Left renal cortex interstitium (tissue), 4 donors: ENCODE data around the gene UAP1L1. TPM values are rescaled to one million over a fixed set of nuclear protein-coding genes. Genes with fewer than 3 reads are reported as not detected.
"Not testable (repeated sequence)": the region's sequence is repeated elsewhere in the genome, so short reads cannot be mapped to it uniquely, and the experiment has no call there.

Experiments
- DNase-seq, 4 donors: peaks; one replicate each; pipeline ENCODE4 v3.0.0-alpha.2; 2013; ENCODE audit warnings: low read depth in 4 of 4, low spot score in 2 of 4, missing footprints in 1 of 4
- polyA plus RNA-seq, 4 donors: library from polyadenylated mRNA; unstranded; fragments of 120-200 nt; gene quantifications; one replicate each; pipeline ENCODE4 v1.2.1, GENCODE V29; 2013; ENCODE audit not compliant: insufficient read length in 4 of 4

Gene UAP1L1
- polyA plus RNA-seq, 4 donors = 4.2 to 7.4 (median 5.9) TPM

GRCh38 chr9:137111788-137112563, 34.7 kb downstream of the UAP1L1 start:
- DNase-seq = no peak

DNA sequence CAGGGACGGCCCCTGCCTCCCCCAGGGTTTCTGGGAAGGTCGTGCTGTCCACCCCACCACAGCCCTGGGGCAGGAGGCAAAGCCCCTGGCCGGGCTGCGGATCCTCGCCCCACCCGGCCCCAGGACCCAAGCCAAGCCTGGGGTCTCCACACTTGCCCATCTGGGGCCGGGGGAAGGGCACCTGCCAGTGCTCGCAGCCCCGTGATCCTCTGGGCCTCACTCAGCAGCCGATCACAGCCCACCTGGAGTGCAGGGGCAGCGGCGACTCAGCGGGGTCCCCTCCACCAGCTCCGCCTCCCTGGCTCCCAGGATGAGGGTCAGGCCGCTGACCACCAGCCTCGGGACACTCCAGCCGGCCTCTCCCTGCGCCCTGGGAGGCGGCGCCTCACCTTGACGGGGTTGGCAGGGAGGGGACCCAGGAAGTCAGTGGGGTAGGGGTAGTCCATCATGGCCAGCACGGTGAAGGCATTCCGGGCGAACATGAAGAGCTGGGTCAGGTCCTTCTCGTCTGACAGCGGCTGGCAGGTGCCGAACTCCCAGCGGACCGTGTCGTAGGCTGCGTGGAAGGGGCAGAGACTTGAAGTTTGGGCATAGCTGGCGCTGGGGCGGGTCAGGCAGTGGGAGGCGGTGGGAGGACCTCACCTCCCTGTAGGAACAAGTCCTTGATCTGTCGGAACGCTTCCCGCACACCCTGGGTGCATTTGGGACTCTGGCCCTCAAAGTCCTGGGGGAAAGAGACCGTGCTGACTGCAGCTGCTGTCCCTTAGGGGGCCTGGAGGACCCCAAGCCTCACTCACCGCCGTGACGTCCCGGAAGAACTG, 35.5 kb downstream of the UAP1L1 start:
- DNase-seq = no peak

- DNase-seq = no peak
These were observed 36.3 kb downstream of the UAP1L1 start for GRCh38 chr9:137113385-137114159.

- DNase-seq = no peak
These were observed 36.9 kb downstream of the UAP1L1 start for GRCh38 chr9:137114220-137114612.

DNA sequence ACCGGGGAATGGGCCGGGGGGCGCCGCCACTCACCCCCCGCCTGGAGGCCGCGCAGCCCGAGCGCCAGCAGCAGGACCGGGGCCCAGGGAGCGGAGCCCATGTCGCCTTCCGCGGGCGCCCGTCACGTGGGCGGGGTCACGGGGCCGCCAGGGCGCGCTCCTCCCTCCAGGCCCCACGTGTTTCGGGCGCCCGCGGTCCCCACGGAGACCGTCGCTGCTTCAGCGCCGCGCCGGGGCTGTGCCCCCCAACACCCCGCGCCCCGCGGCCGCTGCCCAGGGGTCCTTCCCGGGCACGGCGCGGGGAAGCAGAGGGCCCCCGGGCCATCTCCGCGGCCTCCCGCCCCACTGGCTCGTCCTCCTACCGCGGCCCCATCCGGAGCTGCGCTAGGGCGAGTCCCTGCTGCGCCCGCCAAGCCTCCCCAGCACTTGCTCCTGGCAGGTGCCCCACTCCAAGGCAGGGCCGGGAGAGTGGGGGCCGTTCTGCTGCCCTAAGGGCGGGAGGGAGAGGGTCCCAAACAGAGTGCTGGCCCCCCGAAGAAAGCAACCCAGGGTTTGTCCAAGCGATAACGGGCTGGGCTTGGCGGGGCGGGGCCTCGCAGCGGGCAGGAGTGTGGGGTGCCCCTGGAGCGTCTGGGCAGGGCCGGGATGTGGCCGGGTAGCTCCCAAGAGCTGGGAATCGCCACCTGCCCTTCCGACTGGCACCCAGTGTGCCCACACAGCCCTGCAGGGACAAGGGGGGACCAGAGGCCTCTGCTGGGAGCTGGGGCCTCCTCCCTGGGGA, 37.5 kb downstream of the UAP1L1 start, which contains the start of gene DPP7:
TSS of gene DPP7 (minus strand) at position 121 of the 781 bp plus-strand sequence. CDS start at position 101, 20 bp downstream.
- no peak for DNase-seq

DNA sequence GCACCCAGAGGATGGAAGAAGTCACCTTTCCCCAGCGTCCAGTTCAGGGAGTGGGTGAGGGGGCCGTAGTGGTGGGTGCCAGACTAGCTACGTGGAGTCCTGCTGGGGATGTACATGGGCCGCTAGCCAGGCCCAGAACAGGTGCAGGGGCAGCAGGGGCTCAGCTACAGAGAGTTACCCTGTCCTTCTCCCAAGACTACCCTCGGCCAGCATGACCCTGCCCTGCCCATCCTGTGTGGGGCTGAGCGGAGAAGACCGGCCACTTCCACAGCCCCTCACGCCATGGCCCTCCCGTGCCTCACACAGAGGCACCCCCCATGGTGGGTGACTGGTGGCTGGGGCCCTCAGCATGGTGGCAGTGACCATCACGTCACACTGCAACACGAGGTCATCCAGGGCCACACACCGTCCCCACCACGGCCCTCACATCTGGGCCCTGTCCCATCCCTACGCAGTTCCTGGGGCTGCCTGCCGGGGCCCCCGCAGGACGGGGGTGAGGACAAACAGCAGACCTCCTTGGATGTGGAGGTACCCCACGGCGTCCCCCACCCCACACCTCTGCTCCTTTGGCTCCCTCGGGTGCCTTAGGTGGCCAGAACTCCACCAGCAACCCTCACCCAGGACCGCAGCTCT, 38.2 kb downstream of the UAP1L1 start:
- DNase-seq = no peak

DNA sequence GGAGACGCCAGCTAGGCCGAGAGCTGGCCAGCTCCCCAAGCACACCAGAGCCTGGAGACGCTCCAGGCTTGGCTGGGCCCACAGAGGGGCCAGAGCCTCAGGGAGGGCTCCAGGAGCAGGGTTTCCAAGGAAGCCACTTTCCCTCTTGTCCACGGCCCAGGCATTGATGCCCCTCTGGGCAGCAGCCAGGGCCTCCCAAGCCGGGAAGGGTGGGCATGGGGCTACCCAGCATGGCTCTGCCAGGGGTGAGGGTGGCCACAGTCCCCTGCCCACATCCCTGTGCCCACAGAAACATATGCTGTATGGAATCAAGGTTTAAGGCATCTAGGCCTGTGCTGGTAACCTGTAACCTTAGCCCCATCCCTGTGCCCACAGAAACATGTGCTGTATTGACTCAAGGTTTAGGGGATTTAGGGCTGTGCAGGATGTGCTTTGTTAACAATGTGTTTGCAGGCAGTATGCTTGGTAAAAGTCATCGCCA, 38.8 kb downstream of the UAP1L1 start:
- no peak for DNase-seq

GRCh38 chr9:137116728-137117127, 39.4 kb downstream of the UAP1L1 start:
- no peak for DNase-seq

DNA sequence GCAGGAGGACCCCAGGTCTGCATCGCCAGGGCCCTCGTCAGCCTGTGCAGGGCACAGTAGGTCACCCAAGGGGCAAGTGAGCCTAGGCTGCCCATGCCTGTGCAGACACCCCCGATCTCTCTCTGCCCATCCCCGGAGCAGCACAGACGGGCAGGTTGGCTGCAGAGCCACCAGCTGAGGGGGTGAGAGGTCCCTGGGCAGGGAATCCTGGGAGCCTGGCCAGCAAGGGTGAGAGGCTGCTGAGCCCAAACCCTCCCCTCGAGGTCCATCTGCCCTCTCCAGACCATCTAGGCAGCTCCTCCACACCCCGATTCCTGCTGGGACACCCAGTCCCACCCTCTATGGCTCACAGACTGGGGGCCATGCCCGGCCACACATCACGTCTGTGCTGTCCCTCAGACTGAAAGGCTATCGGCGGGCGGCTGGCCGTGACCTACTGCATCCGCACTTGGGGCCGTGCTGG, 40.0 kb downstream of the UAP1L1 start:
- no peak for DNase-seq

- not testable (repeated sequence) for DNase-seq
These were observed 40.8 kb downstream of the UAP1L1 start for GRCh38 chr9:137118092-137118603.

DNA sequence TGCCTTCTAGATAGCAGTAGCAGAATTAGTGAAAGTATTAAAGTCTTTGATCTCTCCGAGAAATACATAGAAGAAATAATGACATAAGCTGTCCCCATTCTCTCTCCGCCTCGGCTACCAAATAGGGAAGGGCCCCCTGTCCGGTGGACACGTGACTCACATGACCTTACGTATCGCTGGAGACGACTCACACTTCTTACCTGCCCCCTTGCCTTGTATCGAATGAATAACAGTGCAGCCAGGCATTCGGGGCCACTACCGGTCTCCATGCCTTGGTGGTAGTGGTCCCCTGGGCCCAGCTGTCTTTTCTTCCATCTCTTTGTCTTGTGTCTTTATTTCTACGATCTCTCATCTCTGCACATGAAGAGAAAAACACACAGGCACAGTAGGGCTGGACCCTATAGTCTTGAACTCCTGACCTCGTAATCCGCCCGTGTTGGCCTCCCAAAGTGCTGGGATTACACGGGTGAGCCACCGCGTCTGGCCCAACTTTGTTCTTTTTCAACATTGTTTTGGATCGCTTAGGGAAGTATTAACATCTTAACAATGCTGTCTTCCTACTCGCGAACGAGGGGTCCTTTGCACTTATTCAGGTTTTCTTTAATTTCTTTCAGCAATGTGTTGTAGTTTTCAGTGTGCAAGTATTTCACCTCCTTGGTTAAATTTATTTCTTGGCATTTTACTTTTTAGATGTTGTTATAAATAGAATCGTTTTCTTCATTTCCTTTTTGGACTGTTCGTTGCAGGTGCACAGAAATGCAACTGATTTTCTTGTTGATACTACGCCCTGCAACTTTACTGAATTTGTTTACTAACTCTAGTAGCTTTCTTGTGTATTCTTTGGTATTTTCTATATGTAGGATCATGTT, 44.8 kb downstream of the UAP1L1 start:
- DNase-seq = not testable (repeated sequence)

DNA sequence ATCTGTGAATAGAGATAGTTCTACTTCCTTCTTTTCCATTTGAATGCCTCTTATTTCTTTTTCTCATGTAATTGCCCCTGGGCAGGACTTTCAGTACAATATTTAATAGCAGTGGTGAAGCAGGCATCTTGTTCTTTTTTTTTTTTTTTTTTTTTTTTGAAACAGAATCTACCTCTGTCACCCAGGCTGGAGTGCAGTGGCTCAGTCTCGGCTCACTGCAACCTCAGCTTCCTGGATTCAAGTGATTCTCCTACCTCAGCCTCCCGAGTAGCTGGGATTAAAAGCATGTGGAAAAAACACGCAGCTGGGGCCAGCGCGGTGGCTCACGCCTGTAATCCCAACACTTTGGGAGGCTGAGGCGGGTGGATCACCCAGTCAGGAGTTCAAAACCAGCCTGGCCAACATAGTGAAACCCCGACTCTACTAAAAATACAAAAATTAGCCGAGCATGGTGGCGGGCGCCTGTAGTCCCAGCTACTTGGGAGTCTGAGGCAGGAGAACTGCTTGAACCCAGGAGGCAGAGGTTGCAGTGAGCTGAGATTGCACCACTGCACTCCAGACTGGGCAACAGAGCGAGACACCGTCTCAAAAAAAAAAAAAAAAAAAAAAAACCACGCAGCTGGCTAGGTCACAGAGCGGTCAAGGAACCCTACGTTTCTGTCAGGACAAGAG, 45.6 kb downstream of the UAP1L1 start:
- DNase-seq = not testable (repeated sequence)

DNA sequence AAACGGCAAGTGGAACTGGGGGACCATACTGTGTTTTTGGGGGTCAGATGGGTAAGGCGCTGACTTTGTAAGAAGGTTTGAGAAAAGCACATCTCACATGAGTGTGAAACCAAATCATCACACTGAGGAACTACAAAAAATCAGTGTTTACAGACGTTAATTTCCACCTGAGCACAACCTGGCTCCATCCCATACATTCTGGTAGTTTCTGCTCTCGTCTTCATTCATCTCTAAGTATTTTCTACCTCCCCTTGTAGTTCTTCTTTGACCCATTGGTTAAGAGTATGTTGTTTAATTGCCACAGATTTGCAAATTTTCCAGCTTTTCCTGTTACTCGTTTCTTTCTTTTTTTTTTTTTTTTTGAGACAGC, 46.1 kb downstream of the UAP1L1 start:
- no peak for DNase-seq

GRCh38 chr9:137123952-137124462, 46.7 kb downstream of the UAP1L1 start:
- not testable (repeated sequence) for DNase-seq

DNA sequence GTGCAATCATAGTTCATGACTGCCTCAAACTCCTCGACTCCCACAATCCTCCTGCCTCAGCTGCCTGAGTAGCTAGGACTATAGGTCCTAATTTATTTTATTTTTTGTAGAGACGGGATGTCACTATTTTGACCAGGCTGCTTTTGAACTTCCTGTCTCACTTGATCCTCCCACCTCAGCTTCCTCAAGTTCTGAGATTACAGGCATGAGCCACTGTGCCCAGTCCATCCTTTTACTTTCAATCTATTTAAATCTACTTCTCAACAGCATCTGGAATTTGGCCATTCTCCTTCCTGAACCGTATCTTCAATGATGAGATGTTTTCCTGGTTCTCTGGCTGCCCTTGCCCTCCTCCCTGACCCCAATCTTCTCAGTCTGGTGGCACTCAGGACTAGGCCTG, 49.5 kb downstream of the UAP1L1 start:
- no peak for DNase-seq

DNA sequence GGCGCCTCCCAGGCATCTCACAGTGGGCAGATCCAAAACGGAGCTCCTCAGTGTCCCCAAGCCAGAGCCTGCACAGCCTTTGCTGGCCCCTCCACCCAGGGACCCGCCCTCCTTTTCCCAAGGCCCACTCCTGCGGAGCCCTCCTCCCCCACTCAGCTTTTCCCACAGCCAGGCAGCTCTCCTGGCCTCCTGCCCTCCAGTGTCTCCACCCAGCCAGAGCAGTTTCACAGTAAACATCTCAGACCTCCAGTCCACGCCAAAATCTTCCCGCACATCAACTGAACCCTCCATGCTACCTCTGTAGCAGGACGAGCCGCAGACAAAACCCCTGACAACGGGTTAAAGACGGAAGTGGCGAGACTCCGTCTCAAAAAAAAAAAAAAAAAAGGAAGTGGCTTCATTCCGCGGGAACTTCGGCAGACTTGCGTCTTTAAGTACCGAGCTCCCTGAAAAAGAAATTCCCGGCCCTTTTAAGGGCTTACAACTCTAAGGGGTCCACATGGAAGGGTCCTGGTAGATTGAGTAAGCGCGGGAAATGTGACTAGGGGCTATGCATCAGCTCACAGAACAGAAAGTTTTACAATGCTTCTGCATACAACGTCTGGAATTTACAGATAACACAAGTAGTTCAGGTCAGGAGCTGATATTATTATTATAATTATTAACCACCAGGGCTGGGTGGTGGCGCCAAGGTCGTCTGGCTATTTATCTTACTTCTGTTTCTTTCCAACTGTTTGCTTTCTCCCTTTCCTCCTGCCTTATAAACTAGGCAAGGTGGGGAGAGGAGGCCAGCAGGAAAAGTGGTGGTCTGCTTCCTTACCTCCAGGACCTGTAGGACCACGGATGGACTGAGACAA, 50.2 kb downstream of the UAP1L1 start:
- no peak for DNase-seq
